Measurements from ENCODE around the gene SP100.
"Not testable (repeated sequence)": the region's sequence is repeated elsewhere in the genome, so short reads cannot be mapped to it uniquely, and the experiment has no call there.

Gene SP100

DNA sequence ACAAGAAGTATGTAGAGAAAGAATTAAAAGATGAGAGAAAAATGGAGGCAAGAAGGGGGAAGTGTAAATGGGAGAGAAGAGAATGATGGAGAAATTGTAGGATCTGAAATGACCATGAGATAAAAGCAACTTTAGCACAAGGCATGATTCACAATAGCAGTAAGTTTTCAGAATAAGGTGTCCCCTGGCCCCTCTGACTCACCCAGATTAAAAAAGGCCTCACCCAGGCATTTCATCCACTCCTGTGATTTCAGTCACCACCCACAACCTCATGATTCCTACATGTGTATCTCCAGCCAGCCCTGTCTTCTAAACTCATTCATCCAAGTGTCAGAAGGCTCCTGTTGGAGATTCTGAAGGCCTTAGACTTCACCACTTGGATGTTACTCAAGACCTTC, 56.6 kb downstream of the SP100 start:
- TF ChIP-seq, protein P1, sequence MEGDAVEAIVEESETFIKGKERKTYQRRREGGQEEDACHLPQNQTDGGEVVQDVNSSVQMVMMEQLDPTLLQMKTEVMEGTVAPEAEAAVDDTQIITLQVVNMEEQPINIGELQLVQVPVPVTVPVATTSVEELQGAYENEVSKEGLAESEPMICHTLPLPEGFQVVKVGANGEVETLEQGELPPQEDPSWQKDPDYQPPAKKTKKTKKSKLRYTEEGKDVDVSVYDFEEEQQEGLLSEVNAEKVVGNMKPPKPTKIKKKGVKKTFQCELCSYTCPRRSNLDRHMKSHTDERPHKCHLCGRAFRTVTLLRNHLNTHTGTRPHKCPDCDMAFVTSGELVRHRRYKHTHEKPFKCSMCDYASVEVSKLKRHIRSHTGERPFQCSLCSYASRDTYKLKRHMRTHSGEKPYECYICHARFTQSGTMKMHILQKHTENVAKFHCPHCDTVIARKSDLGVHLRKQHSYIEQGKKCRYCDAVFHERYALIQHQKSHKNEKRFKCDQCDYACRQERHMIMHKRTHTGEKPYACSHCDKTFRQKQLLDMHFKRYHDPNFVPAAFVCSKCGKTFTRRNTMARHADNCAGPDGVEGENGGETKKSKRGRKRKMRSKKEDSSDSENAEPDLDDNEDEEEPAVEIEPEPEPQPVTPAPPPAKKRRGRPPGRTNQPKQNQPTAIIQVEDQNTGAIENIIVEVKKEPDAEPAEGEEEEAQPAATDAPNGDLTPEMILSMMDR (IDR thresholded peaks at IDR 0.05; ENCODE audit: control extremely low read depth, extremely low read depth, low read depth, missing control alignments), result no peak
- POLR2A ChIA-PET, result interaction anchor here (0.6 kb wide), 2 partner anchors 37 to 110 kb away, joined by 3 read pairs; no protein-coding TSS in a partner anchor
- CTCF ChIA-PET, result interaction anchor here (1.9 to 4.2 kb wide), 2 partner anchors 13 to 138 kb away, joined by 4 to 17 read pairs; no protein-coding TSS in a partner anchor
- DNase-seq (ENCODE audit: extremely low spot score), result no peak

DNA sequence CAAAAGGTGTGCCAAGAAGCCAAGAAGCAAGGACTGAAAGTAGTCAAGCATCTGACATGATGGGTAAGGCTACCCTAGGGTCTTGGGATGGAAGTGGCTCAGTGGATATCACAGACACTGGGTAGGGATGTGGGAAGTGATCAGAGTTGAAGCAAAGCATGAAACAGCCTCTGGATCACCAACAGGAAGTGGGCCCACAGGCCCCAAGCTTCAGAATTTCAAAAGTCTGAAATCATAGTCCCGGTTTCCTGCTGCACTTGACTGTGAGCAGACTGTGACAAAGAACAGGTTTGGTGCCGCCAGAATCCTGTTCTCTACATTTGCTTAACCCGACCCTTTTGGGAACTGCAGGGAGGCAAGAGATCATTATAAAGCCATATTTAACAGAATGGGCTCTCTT, 57.4 kb downstream of the SP100 start:
- ChIA-PET POLR2A (no interaction called here), CTCF (interaction anchor here (1.9 kb wide), 1 partner anchor 137 kb away, joined by 4 read pairs; no protein-coding TSS in a partner anchor)
- TF ChIP-seq, protein P1 (IDR thresholded peaks at IDR 0.05; ENCODE audit: control extremely low read depth, extremely low read depth, low read depth, missing control alignments), result no peak
- DNase-seq (ENCODE audit: extremely low spot score), result no peak

DNA sequence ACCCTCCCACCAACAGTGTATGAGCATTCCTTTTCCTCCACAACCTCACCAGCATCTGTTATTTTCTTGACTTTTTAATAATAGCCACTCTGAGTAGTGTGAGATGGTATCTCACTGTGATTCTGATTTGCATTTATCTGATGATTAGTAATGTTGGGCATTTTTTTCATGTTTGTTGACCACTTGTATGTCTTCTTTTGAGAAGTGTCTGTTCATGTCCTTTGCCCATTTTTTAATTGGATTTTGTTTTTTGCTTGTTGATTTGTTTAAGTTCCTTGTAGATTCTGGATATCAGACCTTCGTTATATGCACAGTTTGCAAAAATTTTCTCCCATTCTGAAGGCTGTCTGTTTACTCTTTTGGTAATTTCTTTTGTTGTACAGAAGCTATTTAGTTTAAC, 59.1 kb downstream of the SP100 start:
- CTCF ChIA-PET, result interaction anchor here (1.6 kb wide), 1 partner anchor 40 kb away, joined by 4 read pairs; no protein-coding TSS in a partner anchor
- no peak for DNase-seq (ENCODE audit: extremely low spot score)
- POLR2A ChIA-PET, result no interaction called here
- TF ChIP-seq, protein P1 (IDR thresholded peaks at IDR 0.05; ENCODE audit: control extremely low read depth, extremely low read depth, low read depth, missing control alignments), result no peak

DNA sequence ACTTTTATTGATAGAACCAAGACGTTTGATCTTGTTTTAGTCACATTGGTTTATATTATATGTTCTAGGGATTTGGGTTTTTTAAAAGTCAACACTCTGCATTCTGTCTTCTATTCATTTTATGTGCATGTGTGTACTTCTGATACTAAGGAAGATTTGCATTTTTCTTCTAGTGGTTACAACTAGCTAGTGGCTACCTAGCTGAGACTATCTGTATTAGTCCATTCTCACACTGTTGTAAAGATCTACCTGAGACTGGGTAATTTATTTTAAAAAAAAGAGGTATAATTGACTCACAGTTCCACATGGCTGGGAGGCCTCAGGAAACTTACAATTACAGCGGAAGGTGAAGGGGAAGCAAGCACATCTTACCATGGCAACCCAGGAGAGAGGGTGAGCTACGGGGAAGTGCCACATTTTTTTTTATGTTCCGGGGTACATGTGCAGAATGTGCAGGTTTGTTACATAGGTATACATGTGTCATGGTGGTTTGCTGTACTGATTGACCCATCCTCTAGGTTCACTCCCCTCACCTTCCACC, 69.9 kb downstream of the SP100 start:
- DNase-seq (ENCODE audit: extremely low spot score), result no peak
- POLR2A ChIA-PET, result no interaction called here
- CTCF ChIA-PET, result interaction anchor here (1.2 to 3.5 kb wide), 3 partner anchors 11 to 15 kb away, joined by 3 to 17 read pairs (median 4); no protein-coding TSS in a partner anchor
- TF ChIP-seq, protein P1 (IDR thresholded peaks at IDR 0.05; ENCODE audit: control extremely low read depth, extremely low read depth, low read depth, missing control alignments), result no peak

DNA sequence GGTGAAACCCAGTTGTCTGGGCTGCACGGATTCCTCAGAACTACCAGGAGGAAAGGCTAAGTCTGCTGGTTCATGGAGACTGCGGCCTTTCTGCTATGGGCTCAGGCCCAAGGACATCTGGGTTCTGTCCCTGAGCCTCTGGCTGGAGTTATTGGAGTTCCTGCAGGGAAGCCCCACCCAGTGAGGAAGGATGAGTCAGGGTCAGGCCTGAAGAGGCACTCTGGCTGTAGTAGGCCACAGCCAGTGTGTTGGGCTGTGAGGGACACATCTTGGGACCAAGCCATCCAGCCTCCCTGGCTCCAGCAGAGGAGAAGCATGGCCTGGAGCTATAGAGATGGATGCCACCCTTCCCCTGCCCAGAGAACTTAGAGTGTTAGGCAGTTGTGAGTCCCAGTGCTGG, 75.2 kb downstream of the SP100 start:
- DNase-seq (ENCODE audit: extremely low spot score); CTCF ChIA-PET; POLR2A ChIA-PET: not testable (repeated sequence)

DNA sequence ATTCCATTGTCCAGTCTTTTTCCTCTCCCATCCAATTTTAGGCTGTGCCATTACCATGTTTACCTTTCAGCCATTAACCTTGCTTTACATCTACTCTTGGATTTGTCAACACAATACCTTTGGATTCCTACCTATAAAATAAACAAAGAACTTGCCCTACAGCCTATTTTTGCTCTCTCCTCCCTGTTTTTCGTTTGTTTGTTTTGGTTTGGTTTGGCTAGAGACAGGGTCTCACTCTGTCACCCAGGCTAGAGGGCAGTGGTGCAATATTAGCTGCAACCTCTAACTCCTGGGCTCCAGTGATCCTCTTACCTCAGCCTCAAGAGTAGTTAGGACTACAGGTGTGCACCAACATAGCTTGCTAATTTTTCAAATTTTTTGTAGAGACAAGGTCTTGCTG, 76.1 kb downstream of the SP100 start:
- TF ChIP-seq, protein P1 (IDR thresholded peaks at IDR 0.05; ENCODE audit: control extremely low read depth, extremely low read depth, low read depth, missing control alignments), result no peak
- POLR2A ChIA-PET, result no interaction called here
- no peak for DNase-seq (ENCODE audit: extremely low spot score)
- CTCF ChIA-PET, result no interaction called here

DNA sequence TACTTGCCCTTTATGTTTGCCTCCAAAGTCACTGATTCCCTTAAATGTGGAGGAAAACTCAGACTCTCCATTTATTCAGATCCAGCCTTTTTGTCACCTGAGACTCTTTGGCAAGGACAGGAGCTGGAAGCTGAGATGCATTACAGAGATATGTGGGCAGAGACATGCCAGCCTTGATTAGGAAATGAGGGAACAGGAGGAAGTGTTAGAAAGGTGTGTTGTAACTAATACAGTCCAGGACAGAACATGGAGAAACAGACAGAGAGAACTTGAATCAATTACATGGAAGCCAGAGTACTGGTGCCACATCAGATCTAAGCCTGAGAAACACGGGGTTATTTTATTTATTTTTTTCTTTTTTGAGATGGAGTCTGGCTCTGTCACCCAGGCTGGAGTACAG, 79.0 kb downstream of the SP100 start:
- CTCF ChIA-PET, result interaction anchor here (1.8 to 2.2 kb wide), 2 partner anchors 10 to 116 kb away, joined by 3 to 4 read pairs; no protein-coding TSS in a partner anchor
- POLR2A ChIA-PET, result no interaction called here

More for the DNA sequence above, 79.0 kb downstream of the SP100 start:
- no peak for DNase-seq (ENCODE audit: extremely low spot score)
- TF ChIP-seq, protein P1 (IDR thresholded peaks at IDR 0.05; ENCODE audit: control extremely low read depth, extremely low read depth, low read depth, missing control alignments), result no peak

Data from GM10248 (cell line).